ENCODE data around the gene PHF21A. TPM values are rescaled to one million over a fixed set of nuclear protein-coding genes. Genes with fewer than 3 reads are reported as not detected.

Gene PHF21A
- total RNA-seq, 4 donors from 2014 or later: 16.1 to 73.0 (median 22.1) TPM

DNA sequence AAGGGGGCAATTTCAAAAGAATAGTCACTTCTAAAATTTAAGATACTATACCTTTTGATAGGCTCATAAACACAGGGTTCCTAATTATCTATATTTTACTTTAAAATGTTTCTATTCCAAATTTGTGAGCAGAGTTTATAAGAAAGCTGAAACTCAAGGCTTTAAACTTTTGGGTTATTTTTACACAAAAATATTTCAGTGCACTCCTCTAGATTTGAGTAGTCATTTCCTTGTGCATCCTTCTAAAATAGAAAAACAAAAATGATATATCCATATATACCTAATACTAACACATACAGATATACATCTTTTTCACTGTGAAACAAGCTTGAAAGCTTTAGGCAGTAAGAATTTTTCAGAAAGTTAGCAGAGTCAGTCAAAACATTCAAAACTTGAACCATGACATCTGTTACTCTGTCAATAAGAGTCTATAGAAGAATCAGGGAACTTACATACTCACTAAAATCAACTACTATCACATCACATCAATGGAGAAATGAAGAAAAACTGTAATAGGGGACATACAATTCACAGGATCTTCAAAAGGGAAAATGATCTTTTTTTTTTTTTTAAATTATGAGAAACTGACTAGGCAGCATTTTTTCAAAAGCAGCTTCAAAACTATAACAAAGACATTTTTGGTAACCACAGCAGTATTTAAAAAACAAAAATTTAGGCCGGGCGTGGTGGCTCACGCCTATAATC is 5.1 kb downstream of the PHF21A start:
- no peak for TF ChIP-seq CTCF (IDR thresholded peaks at IDR 0.05)
- ATAC-seq (ENCODE audit: low FRiP score) (no peak), DNase-seq (ENCODE audit: low spot score) (no peak)

DNA sequence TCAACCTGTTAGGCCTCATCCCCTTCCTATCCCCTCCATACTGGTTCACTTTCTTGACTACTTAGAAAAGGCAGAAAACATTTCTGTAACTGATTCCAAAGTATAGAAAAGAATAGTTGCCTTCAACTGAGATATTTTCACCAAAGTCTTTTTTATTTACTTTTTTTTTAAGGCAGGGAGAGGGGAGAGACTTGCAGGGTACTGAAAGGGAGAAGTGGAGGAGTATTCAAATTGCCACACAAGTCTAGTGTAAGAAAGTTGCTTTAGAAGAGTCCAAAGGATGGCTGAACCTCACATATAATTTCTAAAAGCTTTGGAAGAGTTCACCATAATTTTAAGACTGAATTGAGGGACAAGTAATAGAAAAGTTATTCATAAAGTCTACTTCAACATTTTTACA is 6.3 kb downstream of the PHF21A start:
- TF ChIP-seq CTCF (IDR thresholded peaks at IDR 0.05): no peak
- ATAC-seq (ENCODE audit: low FRiP score): no peak
- DNase-seq (ENCODE audit: low spot score): no peak

DNA sequence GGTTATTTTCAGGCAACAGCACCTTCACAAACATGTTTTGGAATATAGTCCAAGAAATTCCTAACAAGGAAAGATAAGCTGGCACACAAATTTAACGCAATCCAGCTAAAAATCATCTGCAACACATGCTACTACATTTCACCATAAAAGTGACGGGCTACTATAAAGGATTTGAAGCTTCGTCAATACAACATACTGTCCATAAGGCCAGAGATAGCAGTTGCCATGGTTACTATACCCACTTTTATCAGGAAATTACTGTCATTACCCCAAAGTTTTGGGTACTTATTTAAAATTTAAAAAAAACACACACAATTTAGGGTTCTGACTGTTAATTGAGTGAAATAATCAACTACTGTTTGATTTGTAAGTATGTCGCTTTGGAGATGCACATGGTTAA is 6.9 kb downstream of the PHF21A start:
- no peak for TF ChIP-seq CTCF (IDR thresholded peaks at IDR 0.05)
- DNase-seq (ENCODE audit: low spot score): no peak
- ATAC-seq (ENCODE audit: low FRiP score): no peak

DNA sequence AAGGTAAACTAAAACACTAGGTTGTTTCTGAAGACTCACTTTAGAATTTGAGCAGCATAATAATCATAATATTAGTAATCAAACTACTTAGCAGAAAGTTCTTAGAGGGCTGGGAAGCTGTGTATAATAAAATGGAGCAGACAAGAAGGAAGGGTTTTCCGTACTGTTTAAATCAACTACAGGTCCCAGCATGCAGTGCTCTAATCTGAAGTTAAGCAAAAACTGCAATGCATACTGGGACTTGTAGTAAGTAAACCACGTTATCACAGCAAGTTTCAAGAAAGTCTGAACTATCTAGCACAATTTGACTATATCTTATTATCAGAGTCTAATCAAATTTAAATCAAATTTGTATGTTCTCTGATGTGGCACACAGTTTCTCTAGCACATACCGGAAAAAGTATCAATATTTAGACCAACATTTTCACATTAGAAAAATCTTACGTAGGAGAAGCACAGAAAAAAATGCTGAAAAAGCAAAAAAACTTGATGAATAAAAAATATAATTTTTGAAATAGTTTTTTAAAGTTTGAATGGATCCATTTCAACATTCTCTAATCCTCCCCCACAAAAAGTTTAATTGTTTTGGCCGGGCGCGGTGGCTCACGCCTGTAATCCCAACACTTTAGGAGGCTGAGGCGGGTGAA is 8.2 kb downstream of the PHF21A start:
- no peak for TF ChIP-seq CTCF (IDR thresholded peaks at IDR 0.05)
- DNase-seq (ENCODE audit: low spot score) (no peak), ATAC-seq (ENCODE audit: low FRiP score) (no peak)

GRCh38 chr11:46108751-46109150 is 12.5 kb downstream of the PHF21A start:
- TF ChIP-seq CTCF (IDR thresholded peaks at IDR 0.05): no peak
- no peak for DNase-seq (ENCODE audit: low spot score)
- ATAC-seq (ENCODE audit: low FRiP score): no peak

GRCh38 chr11:46107780-46108179 is 13.5 kb downstream of the PHF21A start:
- TF ChIP-seq CTCF (IDR thresholded peaks at IDR 0.05): no peak
- DNase-seq (ENCODE audit: low spot score): no peak
- no peak for ATAC-seq (ENCODE audit: low FRiP score)

DNA sequence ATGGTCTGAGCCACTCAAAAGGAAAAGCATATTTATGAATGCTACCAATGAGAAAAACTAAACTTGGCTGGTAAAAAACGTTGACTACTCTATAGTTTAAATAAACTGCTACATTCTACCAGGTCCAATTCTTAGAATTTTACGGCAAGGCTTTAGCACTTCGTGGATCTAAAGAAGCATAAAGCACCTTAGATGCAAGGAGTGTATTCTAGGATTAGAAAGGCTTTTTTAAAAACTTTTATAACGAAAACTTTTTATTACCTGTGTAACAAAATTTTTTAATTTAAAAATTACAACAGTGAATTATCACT is 13.9 kb downstream of the PHF21A start:
- no peak for TF ChIP-seq CTCF (IDR thresholded peaks at IDR 0.05)
- ATAC-seq (ENCODE audit: low FRiP score) (no peak), DNase-seq (ENCODE audit: low spot score) (no peak)
